BJ (cell line): Measurements from ENCODE around the gene SCFD2. TPM values are rescaled to one million over a fixed set of nuclear protein-coding genes. Genes with fewer than 3 reads are reported as not detected.
"Not testable (repeated sequence)": the region's sequence is repeated elsewhere in the genome, so short reads cannot be mapped to it uniquely, and the experiment has no call there.

ENCODE experiments used
- CTCF ChIA-PET: fragments of 350-600 bp; formaldehyde crosslinking; extraction: SDS; loops from one replicate; lab custom pipeline; 2021; ENCODE audit warnings: antibody characterized with exemption, inconsistent platforms; lab: Yijun Ruan, JAX
- POLR2A ChIA-PET: fragments of 300-600 bp; sonication (Branson Sonifier 250); formaldehyde crosslinking; extraction: SDS; loops from one replicate; lab custom pipeline; 2021; ENCODE audit warnings: antibody characterized with exemption; lab: Charles Lee
- DNase-seq: peaks from one replicate; pipeline ENCODE4 v3.0.0-alpha.2; 2011; ENCODE audit warnings: low read depth
- H3K27me3 ChIP-seq: 2 replicates; pipeline ENCODE4 v1.6.0; 2011; ENCODE audit warnings: low read length; ENCODE audit not compliant: control insufficient read depth, insufficient read depth
- H3K36me3 ChIP-seq: 2 replicates; pipeline ENCODE4 v1.5.1; 2011; ENCODE audit warnings: low read length; ENCODE audit not compliant: control insufficient read depth, insufficient read depth
- H3K4me3 ChIP-seq: 2 replicates; pipeline ENCODE4 v1.5.1; 2011; ENCODE audit warnings: low read depth, mild to moderate bottlenecking, control low read depth, low read length
- CTCF ChIP-seq: IDR thresholded peaks from 2 replicates; pipeline ENCODE4 v1.5.1; 2011; ENCODE audit warnings: low read depth, mild to moderate bottlenecking, control low read depth, inconsistent platforms, low read length, moderate library complexity; ENCODE audit not compliant: insufficient read depth
- polyA plus RNA-seq: library from polyadenylated mRNA; depleted of rRNA; stranded (reverse); fragments of >200 nt; gene quantifications from 2 replicates; pipeline ENCODE4 v1.2.3, GENCODE V29; 2011

The SCFD2 gene
- polyA plus RNA-seq, 1 experiment = 17.4 TPM

GRCh38 chr4:53037892-53038291, 328.0 kb downstream of the SCFD2 start:
- no peak for DNase-seq
- POLR2A ChIA-PET = no interaction called here

GRCh38 chr4:53032908-53033307, 333.0 kb downstream of the SCFD2 start:
- H3K4me3 ChIP-seq, DNase-seq, H3K27me3 ChIP-seq, POLR2A ChIA-PET, H3K36me3 ChIP-seq: not testable (repeated sequence)
- CTCF ChIA-PET = interaction anchor here (1.0 kb wide), 1 partner anchor 22 kb away, joined by 3 read pairs; no protein-coding TSS in a partner anchor

More at GRCh38 chr4:53037892-53038291, 328.0 kb downstream of the SCFD2 start:
- H3K27me3 ChIP-seq = no peaks in the 10 kb centered on the region
- no peak overlapping the region for H3K4me3 ChIP-seq
- no peak for TF ChIP-seq CTCF
- CTCF ChIA-PET = no interaction called here
- H3K36me3 ChIP-seq = no peaks in the 10 kb centered on the region

- TF ChIP-seq CTCF = no peak
- no peaks in the 10 kb centered on the region for H3K36me3 ChIP-seq
- H3K4me3 ChIP-seq = no peak overlapping the region
- POLR2A ChIA-PET = no interaction called here
- no peak for DNase-seq
- no peaks in the 10 kb centered on the region for H3K27me3 ChIP-seq
- CTCF ChIA-PET = no interaction called here
Observed at GRCh38 chr4:53026233-53026632, 339.6 kb downstream of the SCFD2 start.

- DNase-seq = no peak
- H3K4me3 ChIP-seq = no peak overlapping the region
- H3K36me3 ChIP-seq = no peaks in the 10 kb centered on the region
- H3K27me3 ChIP-seq = no peaks in the 10 kb centered on the region
- no peak for TF ChIP-seq CTCF
- CTCF ChIA-PET = interaction anchor here (1.1 kb wide), 1 partner anchor 8 kb away, joined by 3 read pairs; no protein-coding TSS in a partner anchor
- POLR2A ChIA-PET = no interaction called here
Observed at GRCh38 chr4:53023677-53024299, 342.1 kb downstream of the SCFD2 start.

- H3K27me3 ChIP-seq = no peaks in the 10 kb centered on the region
- ChIA-PET POLR2A (no interaction called here), CTCF (no interaction called here)
- DNase-seq = no peak
- H3K36me3 ChIP-seq = no peaks in the 10 kb centered on the region
- H3K4me3 ChIP-seq = no peak overlapping the region
- no peak for TF ChIP-seq CTCF
Observed at GRCh38 chr4:53022513-53023100, 343.3 kb downstream of the SCFD2 start.
